Measurements from ENCODE around the gene CLCN5.

The CLCN5 gene

DNA sequence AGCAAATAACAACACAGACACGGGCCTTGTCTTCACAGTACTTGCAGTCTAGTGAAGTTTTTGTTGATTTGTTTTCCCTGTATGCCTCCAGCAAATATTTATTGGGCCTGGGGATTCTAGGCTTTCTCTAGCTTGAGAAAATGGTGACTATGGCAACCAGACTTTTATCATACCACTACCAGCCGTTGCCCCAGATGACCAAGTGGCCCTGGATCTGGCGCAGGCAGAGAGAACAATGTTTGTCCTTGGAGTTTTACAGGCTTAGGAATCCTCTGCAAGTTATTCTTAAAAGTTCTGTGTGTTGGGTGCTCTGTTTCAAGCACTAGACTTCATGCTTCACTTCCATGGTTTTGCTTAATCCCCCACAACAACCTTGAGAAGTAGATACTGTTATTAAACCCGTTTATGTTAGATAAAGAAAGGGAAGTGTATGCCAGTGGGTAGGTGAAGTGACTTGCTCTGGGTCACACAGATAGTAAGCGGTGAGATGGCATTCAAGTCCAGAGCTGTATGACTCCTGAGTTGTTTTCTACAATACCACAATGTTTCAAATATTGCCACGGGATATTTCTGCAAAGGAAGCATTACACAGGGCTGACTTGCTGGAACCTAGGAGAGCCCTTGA lies 183.8 kb downstream of the CLCN5 start:
- no peak for ATAC-seq
- TF ChIP-seq ZC3H10 (CRISPR knock-in tag; IDR thresholded peaks at IDR 0.05) (no peak), ZNF565 (CRISPR knock-in tag; conservative IDR thresholded peaks at IDR 0.05; ENCODE audit: low read depth) (no peak), OSR1 (CRISPR knock-in tag; IDR thresholded peaks at IDR 0.05) (no peak), TCF4 (CRISPR knock-in tag; IDR thresholded peaks at IDR 0.05; ENCODE audit: borderline replicate concordance) (no peak)

DNA sequence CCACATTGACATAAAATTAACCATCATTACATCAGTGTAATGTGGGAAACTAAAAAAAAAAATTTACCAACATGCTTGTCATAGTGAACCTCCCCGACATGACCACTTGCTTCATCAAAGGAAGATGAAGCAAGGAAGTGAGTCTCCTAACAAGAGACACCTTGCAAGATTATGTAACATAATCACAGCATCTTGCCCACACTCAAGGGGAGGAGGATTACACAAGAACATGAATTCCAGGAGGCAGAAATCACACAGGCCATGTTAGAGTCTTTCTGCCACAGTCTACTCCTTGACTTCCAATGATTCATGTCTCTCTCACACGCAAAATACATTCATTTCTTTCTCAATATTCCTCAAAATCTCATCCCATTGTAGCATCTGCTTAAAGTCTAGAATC lies 185.1 kb downstream of the CLCN5 start:
- ATAC-seq: no peak
- TF ChIP-seq PPARA (CRISPR knock-in tag; IDR thresholded peaks at IDR 0.05; ENCODE audit: borderline replicate concordance): no peak
- no peak for TF ChIP-seq OSR1 (CRISPR knock-in tag; IDR thresholded peaks at IDR 0.05)
- no peak for TF ChIP-seq ZFP3 (CRISPR knock-in tag; IDR thresholded peaks at IDR 0.05)
- TF ChIP-seq ZFP30 (CRISPR knock-in tag; IDR thresholded peaks at IDR 0.05): no peak
- TF ChIP-seq, protein P1, sequence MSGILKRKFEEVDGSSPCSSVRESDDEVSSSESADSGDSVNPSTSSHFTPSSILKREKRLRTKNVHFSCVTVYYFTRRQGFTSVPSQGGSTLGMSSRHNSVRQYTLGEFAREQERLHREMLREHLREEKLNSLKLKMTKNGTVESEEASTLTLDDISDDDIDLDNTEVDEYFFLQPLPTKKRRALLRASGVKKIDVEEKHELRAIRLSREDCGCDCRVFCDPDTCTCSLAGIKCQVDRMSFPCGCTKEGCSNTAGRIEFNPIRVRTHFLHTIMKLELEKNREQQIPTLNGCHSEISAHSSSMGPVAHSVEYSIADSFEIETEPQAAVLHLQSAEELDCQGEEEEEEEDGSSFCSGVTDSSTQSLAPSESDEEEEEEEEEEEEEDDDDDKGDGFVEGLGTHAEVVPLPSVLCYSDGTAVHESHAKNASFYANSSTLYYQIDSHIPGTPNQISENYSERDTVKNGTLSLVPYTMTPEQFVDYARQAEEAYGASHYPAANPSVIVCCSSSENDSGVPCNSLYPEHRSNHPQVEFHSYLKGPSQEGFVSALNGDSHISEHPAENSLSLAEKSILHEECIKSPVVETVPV (CRISPR knock-in tag; IDR thresholded peaks at IDR 0.05): no peak

DNA sequence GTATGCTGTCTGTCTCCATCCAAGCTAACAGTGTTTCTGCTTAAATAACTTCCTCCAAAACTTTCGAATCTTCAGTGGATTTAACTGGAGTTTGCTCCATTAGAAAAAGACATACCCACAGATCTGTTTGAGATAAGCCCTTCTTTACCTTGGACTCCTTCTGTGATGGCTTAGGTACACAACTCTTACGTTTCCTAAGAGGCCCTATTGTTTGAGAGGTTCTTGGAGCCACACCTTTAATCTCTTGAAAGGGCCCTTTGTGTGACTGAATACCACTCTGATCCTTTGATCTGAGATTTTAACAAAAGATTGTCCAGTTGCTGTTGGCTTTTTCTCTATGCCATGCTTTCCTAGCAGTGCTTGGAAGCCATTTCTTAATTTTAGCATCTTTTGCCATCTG lies 185.9 kb downstream of the CLCN5 start:
- no peak for TF ChIP-seq ARNTL (CRISPR knock-in tag; IDR thresholded peaks at IDR 0.05; ENCODE audit: borderline replicate concordance, low read depth)
- TF ChIP-seq, protein P2, sequence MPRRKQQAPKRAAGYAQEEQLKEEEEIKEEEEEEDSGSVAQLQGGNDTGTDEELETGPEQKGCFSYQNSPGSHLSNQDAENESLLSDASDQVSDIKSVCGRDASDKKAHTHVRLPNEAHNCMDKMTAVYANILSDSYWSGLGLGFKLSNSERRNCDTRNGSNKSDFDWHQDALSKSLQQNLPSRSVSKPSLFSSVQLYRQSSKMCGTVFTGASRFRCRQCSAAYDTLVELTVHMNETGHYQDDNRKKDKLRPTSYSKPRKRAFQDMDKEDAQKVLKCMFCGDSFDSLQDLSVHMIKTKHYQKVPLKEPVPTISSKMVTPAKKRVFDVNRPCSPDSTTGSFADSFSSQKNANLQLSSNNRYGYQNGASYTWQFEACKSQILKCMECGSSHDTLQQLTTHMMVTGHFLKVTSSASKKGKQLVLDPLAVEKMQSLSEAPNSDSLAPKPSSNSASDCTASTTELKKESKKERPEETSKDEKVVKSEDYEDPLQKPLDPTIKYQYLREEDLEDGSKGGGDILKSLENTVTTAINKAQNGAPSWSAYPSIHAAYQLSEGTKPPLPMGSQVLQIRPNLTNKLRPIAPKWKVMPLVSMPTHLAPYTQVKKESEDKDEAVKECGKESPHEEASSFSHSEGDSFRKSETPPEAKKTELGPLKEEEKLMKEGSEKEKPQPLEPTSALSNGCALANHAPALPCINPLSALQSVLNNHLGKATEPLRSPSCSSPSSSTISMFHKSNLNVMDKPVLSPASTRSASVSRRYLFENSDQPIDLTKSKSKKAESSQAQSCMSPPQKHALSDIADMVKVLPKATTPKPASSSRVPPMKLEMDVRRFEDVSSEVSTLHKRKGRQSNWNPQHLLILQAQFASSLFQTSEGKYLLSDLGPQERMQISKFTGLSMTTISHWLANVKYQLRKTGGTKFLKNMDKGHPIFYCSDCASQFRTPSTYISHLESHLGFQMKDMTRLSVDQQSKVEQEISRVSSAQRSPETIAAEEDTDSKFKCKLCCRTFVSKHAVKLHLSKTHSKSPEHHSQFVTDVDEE (CRISPR knock-in tag; IDR thresholded peaks at IDR 0.05): no peak
- no peak for TF ChIP-seq ESRRG (CRISPR knock-in tag; IDR thresholded peaks at IDR 0.05)
- TF ChIP-seq, protein P3, sequence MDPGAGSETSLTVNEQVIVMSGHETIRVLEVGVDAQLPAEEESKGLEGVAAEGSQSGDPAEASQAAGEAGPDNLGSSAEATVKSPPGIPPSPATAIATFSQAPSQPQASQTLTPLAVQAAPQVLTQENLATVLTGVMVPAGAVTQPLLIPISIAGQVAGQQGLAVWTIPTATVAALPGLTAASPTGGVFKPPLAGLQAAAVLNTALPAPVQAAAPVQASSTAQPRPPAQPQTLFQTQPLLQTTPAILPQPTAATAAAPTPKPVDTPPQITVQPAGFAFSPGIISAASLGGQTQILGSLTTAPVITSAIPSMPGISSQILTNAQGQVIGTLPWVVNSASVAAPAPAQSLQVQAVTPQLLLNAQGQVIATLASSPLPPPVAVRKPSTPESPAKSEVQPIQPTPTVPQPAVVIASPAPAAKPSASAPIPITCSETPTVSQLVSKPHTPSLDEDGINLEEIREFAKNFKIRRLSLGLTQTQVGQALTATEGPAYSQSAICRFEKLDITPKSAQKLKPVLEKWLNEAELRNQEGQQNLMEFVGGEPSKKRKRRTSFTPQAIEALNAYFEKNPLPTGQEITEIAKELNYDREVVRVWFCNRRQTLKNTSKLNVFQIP (CRISPR knock-in tag; IDR thresholded peaks at IDR 0.05; ENCODE audit: borderline replicate concordance, low read depth): no peak
- TF ChIP-seq BACH2 (CRISPR knock-in tag; IDR thresholded peaks at IDR 0.05; ENCODE audit: borderline replicate concordance): no peak
- no peak for TF ChIP-seq ZNF70 (CRISPR knock-in tag; IDR thresholded peaks at IDR 0.05)
- no peak for TF ChIP-seq GLIS3 (CRISPR knock-in tag; IDR thresholded peaks at IDR 0.05)
- no peak for TF ChIP-seq ISL1 (CRISPR knock-in tag; IDR thresholded peaks at IDR 0.05)
- no peak for TF ChIP-seq CSDC2 (CRISPR knock-in tag; IDR thresholded peaks at IDR 0.05)
- TF ChIP-seq ZNF8 (CRISPR knock-in tag; IDR thresholded peaks at IDR 0.05): no peak
- TF ChIP-seq, protein P4, sequence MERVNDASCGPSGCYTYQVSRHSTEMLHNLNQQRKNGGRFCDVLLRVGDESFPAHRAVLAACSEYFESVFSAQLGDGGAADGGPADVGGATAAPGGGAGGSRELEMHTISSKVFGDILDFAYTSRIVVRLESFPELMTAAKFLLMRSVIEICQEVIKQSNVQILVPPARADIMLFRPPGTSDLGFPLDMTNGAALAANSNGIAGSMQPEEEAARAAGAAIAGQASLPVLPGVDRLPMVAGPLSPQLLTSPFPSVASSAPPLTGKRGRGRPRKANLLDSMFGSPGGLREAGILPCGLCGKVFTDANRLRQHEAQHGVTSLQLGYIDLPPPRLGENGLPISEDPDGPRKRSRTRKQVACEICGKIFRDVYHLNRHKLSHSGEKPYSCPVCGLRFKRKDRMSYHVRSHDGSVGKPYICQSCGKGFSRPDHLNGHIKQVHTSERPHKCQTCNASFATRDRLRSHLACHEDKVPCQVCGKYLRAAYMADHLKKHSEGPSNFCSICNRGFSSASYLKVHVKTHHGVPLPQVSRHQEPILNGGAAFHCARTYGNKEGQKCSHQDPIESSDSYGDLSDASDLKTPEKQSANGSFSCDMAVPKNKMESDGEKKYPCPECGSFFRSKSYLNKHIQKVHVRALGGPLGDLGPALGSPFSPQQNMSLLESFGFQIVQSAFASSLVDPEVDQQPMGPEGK (CRISPR knock-in tag; IDR thresholded peaks at IDR 0.05; ENCODE audit: borderline replicate concordance): no peak
- TF ChIP-seq RARB (CRISPR knock-in tag; IDR thresholded peaks at IDR 0.05): no peak
- no peak for TF ChIP-seq SNAI2 (CRISPR knock-in tag; IDR thresholded peaks at IDR 0.05)
- no peak for TF ChIP-seq PPARA (CRISPR knock-in tag; IDR thresholded peaks at IDR 0.05; ENCODE audit: borderline replicate concordance)
- no peak for ATAC-seq

DNA sequence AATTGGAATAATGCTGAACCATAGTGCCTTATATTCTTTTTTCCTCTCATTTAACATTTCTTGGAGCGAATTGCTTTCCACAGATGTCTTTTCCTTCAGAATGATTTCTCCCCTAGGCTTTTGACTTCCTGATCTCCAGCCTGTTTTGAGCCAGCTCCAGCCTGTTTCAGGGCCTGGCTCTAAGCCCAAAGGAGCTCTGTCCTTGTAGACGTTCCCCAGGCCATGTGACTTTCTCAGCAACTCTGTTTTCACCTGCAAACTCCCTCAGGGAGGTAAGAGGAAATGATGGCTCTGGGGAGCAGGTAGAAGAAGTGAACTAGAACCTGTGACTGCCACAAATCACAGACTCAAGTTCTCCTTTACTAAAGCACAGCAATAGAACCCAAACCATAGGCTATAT lies 189.3 kb downstream of the CLCN5 start:
- ATAC-seq: no peak

More for the DNA sequence above, 189.3 kb downstream of the CLCN5 start:
- TF ChIP-seq, protein P2 (CRISPR knock-in tag; IDR thresholded peaks at IDR 0.05): no peak
- TF ChIP-seq, protein P5, sequence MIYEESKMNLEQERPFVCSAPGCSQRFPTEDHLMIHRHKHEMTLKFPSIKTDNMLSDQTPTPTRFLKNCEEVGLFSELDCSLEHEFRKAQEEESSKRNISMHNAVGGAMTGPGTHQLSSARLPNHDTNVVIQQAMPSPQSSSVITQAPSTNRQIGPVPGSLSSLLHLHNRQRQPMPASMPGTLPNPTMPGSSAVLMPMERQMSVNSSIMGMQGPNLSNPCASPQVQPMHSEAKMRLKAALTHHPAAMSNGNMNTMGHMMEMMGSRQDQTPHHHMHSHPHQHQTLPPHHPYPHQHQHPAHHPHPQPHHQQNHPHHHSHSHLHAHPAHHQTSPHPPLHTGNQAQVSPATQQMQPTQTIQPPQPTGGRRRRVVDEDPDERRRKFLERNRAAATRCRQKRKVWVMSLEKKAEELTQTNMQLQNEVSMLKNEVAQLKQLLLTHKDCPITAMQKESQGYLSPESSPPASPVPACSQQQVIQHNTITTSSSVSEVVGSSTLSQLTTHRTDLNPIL (CRISPR knock-in tag; IDR thresholded peaks at IDR 0.05; ENCODE audit: low read depth): no peak
- TF ChIP-seq TCF4 (CRISPR knock-in tag; IDR thresholded peaks at IDR 0.05; ENCODE audit: borderline replicate concordance) (no peak), ZNF565 (CRISPR knock-in tag; conservative IDR thresholded peaks at IDR 0.05; ENCODE audit: low read depth) (no peak)

All from SK-N-SH treated with all-trans-retinoic acid at 6 μM for 48 hours (cell line).